GM19035 (cell line): ENCODE results near the gene COMMD3.
A peak's percentile ranks its signal among the peaks of the same experiment; 100 is the strongest.

ENCODE experiments used
- ATAC-seq: cut with Tn5 transposase; IDR thresholded peaks from one replicate; pipeline ENCODE4 v1.9.1; 2021; ENCODE audit not compliant: unreplicated experiment

The COMMD3 gene

GRCh38 chr10:22365644-22366434 lies 49.7 kb downstream of the COMMD3 start:
- ATAC-seq, result no peak

GRCh38 chr10:22366435-22366703 lies 50.2 kb downstream of the COMMD3 start:
- no peak for ATAC-seq

- no peak for ATAC-seq
Measured at GRCh38 chr10:22366771-22367170, 50.6 kb downstream of the COMMD3 start.

GRCh38 chr10:22367471-22367870 lies 51.3 kb downstream of the COMMD3 start:
- no peak for ATAC-seq

GRCh38 chr10:22368402-22368801 lies 52.2 kb downstream of the COMMD3 start:
- ATAC-seq, result no peak

GRCh38 chr10:22368981-22369380 lies 52.8 kb downstream of the COMMD3 start:
- no peak for ATAC-seq

GRCh38 chr10:22369434-22370072 lies 53.4 kb downstream of the COMMD3 start:
- peak; percentile 50 for ATAC-seq
